Left ventricle myocardium inferior (tissue), 1 donor: Measurements from ENCODE around the gene TMED1. TPM values are rescaled to one million over a fixed set of nuclear protein-coding genes. Genes with fewer than 3 reads are reported as not detected.

Experiments
- DNase-seq: peaks from one replicate; pipeline ENCODE4 v3.0.0-alpha.2; 2020
- H3K27ac ChIP-seq: fragments of 200-600 bp; replicated peaks from 2 replicates; pipeline ENCODE4 v1.8.0; 2021
- H3K27me3 ChIP-seq: fragments of 200-600 bp; 2 replicates; pipeline ENCODE4 v1.8.0; 2021; ENCODE audit warnings: low read depth
- H3K36me3 ChIP-seq: fragments of 200-600 bp; 2 replicates; pipeline ENCODE4 v1.8.0; 2021
- H3K4me1 ChIP-seq: fragments of 200-600 bp; 2 replicates; pipeline ENCODE4 v1.8.0; 2021
- H3K4me3 ChIP-seq: fragments of 200-600 bp; 2 replicates; pipeline ENCODE4 v1.8.0; 2021; ENCODE audit warnings: mild to moderate bottlenecking, moderate library complexity
- H3K9me3 ChIP-seq: fragments of 200-600 bp; replicated peaks from 2 replicates; pipeline ENCODE4 v1.8.0; 2021
- intact Hi-C: fragments of 100-400 bp; cut with micrococcal nuclease; formaldehyde crosslinking; loops from one replicate; pipeline ENCODE4 v1.11.0; 2022
- total RNA-seq: library from RNA; stranded (reverse); fragmentation: NEBNext Ultra II Directional; extraction: Animal tissue kit (Norgen Biotek cat#: 25700); gene quantifications from one replicate; pipeline ENCODE4 v1.2.1, GENCODE V29; 2021
- TF ChIP-seq, protein P1 (sequence below): fragments of 200-600 bp; IDR thresholded peaks from 2 replicates; pipeline ENCODE4 v1.8.0; 2021; ENCODE audit warnings: antibody characterized with exemption, mild to moderate bottlenecking, borderline replicate concordance
- donor health status: DM: no; HTN: yes; CAD: no; lungs with severe emphysema.

TMED1 gene
- total RNA-seq, 1 donor from 2014 or later: 32.9 TPM

GRCh38 chr19:10868872-10869547, 33.0 kb upstream of the TMED1 start:
- no peak for DNase-seq
- H3K9me3 ChIP-seq: no peaks in the 10 kb centered on the region
- H3K27ac ChIP-seq: no peak overlapping the region
- H3K4me1 ChIP-seq: peaks cover 28% of the 10 kb centered on the region
- H3K27me3 ChIP-seq: no peaks in the 10 kb centered on the region
- H3K36me3 ChIP-seq: no peaks in the 10 kb centered on the region
- H3K4me3 ChIP-seq: no peak overlapping the region
- TF ChIP-seq, protein P1, sequence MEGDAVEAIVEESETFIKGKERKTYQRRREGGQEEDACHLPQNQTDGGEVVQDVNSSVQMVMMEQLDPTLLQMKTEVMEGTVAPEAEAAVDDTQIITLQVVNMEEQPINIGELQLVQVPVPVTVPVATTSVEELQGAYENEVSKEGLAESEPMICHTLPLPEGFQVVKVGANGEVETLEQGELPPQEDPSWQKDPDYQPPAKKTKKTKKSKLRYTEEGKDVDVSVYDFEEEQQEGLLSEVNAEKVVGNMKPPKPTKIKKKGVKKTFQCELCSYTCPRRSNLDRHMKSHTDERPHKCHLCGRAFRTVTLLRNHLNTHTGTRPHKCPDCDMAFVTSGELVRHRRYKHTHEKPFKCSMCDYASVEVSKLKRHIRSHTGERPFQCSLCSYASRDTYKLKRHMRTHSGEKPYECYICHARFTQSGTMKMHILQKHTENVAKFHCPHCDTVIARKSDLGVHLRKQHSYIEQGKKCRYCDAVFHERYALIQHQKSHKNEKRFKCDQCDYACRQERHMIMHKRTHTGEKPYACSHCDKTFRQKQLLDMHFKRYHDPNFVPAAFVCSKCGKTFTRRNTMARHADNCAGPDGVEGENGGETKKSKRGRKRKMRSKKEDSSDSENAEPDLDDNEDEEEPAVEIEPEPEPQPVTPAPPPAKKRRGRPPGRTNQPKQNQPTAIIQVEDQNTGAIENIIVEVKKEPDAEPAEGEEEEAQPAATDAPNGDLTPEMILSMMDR: no peak
- intact Hi-C loops: loop anchor here (10.0 kb wide), 1 partner anchor 94 kb away; no protein-coding TSS in a partner anchor

- intact Hi-C loops: loop anchor here (10.0 kb wide), 1 partner anchor 92 kb away; no protein-coding TSS in a partner anchor
- TF ChIP-seq, protein P1: no peak
- no peaks in the 10 kb centered on the region for H3K27me3 ChIP-seq
- H3K4me3 ChIP-seq: no peak overlapping the region
- DNase-seq: no peak
- no peak overlapping the region for H3K27ac ChIP-seq
- peaks cover 11% of the 10 kb centered on the region for H3K4me1 ChIP-seq
- H3K36me3 ChIP-seq: no peaks in the 10 kb centered on the region
- H3K9me3 ChIP-seq: no peaks in the 10 kb centered on the region
These were observed 30.5 kb upstream of the TMED1 start for GRCh38 chr19:10866495-10866894.

DNA sequence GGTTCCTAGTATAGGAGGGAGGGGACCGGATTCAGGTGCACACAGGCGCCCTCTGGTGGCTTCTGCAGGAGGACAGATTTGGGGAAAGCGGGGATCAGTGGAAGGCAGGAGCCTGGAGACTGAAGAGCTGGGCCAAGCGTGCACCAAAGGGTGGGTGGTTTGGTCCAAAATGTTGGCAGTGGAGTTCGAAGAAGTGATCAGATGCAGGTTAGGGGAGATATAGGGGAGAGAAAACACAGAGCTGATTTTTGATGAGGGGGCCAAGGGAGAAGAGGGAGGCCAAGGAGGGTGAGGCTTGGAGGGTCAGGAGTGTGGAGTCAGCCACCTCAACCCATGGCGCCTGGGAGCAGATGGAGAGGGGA, 28.5 kb upstream of the TMED1 start:
- Histone ChIP-seq H3K27ac (peak overlapping the region; percentile 12), H3K36me3 (no peaks in the 10 kb centered on the region), H3K9me3 (no peaks in the 10 kb centered on the region), H3K27me3 (no peaks in the 10 kb centered on the region), H3K4me3 (no peak overlapping the region), H3K4me1 (peaks cover 4% of the 10 kb centered on the region)
- peak; percentile 85 for DNase-seq
- intact Hi-C loops: loop anchor here (10.0 kb wide), 1 partner anchor 90 kb away; no protein-coding TSS in a partner anchor
- TF ChIP-seq, protein P1: peak; percentile 92

DNA sequence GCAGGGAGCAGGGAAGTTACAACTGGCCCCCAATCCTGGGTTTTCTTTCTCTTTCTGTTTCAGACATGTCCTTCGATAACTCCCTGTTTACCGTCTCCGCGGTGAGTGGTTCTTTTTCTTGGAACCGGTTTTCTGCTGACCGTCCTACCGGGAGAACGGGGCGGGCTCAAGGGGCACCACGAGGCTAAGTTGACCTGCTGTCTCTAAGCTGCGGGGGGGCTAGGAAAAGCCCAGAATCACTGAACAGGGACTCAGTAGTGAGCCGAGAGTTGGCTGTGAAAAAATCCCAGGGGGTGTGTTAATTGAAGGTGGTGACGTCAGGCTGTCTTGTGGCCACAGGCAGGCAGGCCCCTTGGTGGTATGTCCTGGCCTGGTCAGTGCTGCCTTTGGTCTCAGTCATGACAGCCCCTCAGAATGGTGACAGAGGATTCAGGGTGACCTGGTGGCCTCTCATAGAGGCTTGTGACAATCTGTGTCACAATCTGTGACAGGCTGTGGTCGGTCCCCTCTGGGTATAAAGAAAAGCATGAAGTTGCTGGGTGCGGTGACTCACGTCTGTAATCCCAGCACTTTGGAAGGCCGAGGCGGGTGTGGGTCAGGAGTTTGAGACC, 27.2 kb upstream of the TMED1 start:
- H3K4me1 ChIP-seq: peaks cover 4% of the 10 kb centered on the region
- intact Hi-C loops: loop anchor here (10.0 kb wide), 1 partner anchor 88 kb away; no protein-coding TSS in a partner anchor
- TF ChIP-seq, protein P1: no peak
- no peaks in the 10 kb centered on the region for H3K36me3 ChIP-seq
- no peak for DNase-seq
- H3K27ac ChIP-seq: no peak overlapping the region
- H3K4me3 ChIP-seq: no peak overlapping the region
- no peaks in the 10 kb centered on the region for H3K27me3 ChIP-seq
- no peaks in the 10 kb centered on the region for H3K9me3 ChIP-seq

GRCh38 chr19:10862561-10863106, 26.6 kb upstream of the TMED1 start:
- no peaks in the 10 kb centered on the region for H3K27me3 ChIP-seq
- H3K9me3 ChIP-seq: no peaks in the 10 kb centered on the region
- H3K4me1 ChIP-seq: peaks cover 4% of the 10 kb centered on the region
- intact Hi-C loops: loop anchor here (10.0 kb wide), 1 partner anchor 88 kb away; no protein-coding TSS in a partner anchor
- H3K27ac ChIP-seq: no peak overlapping the region
- TF ChIP-seq, protein P1: no peak
- no peak for DNase-seq
- H3K36me3 ChIP-seq: no peaks in the 10 kb centered on the region
- H3K4me3 ChIP-seq: no peak overlapping the region
